Measurements from ENCODE around the gene THRAP3.

THRAP3 gene

DNA sequence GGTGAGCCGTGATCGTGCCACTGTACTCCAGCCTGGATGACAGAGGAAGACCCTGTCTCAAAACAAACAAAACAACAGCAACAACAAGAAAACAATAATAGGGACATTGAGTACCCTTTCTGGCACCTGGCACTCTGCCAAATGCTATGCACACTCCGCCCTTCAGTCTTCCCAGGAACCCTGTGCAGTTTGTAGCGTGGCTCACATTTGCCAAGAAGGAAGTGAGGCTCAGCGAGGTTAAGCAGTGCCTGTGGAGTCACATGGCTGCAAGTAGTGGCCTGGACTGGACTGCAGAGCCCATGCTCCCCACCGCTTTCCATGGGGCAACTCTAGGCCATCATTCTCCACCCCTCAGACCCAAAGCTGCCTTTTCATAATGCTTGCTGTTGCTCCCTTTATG is 104.5 kb downstream of the THRAP3 start:
- DNase-seq = no peak

- DNase-seq = no peak
Observed at GRCh38 chr1:36329817-36330216, 105.6 kb downstream of the THRAP3 start.

- no peak for DNase-seq
Observed at GRCh38 chr1:36330940-36331339, 106.7 kb downstream of the THRAP3 start.

- DNase-seq = no peak
Observed at GRCh38 chr1:36337830-36338229, 113.6 kb downstream of the THRAP3 start.

GRCh38 chr1:36339215-36339614 is 115.0 kb downstream of the THRAP3 start:
- no peak for DNase-seq

- DNase-seq = no peak
Observed at GRCh38 chr1:36339615-36340014, 115.4 kb downstream of the THRAP3 start.

DNA sequence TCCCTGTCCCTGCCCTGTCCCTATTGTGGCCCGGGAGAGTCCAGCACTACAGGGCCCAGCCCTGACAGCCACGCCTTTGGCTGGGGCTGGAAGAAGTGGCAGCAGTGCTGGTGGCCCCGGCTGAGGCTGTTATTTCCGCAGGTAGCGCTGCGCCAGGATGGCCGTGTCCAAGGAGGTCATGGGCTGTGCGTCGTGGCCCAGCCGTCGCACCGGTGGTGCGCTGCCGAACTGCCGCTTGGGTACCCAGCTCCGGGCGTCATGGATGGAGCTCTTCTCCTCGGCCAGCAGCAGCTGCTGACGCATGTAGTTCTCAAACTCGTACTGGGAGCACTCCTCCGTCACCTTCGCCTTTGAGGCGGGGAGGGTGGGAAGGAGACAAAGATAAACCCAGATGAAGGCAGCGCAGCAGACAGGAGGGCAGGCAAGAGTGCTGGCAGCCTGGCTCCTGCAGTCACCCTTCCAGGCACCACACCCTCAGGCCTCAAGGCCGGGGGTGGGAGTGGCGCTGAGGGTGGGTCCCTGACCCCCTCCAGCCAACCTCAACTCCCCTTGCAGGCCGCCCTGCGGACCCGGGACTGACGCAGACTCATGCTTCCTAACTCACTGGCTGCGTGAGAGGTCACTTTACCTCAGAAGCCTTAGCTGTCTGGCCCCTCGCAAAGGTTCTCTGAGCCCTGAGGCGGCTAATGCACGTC is 117.5 kb downstream of the THRAP3 start:
- DNase-seq = no peak

DNA sequence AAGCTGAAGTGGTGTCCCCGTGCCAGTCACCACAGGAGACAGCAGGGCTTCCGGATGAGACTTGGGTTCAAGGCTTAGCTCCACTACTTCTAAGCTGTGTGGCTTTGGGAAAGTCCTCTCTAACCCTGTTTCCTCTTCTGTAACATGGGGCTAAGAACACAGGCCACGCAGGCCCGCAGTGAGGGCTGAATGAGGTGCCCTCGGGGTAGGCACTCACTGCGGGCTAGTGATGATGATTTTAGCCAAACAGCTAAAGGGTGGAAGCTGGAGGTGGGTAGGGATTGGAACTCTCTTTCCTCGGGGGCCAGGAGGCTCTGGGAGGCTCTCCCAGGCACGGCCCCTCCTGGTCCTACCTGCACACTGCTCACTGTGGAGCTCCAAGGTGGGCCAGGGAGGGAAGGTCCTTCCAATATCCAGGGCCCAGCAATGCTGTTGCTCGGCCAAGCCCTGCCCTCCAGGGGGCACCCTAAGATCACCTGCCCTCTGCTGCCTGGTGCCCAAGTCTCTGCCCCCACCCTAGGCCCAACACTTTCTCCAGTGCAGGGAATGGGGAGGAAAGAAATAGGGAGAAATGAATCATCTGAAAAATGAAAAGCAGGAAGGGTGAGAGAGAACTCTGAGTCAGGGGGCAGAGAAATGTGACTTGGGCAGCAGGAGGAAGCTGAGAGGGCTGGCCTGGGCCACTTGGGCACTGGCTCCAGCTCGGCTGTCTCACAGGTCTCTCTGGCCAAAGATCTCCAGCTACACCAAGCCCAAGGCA is 118.4 kb downstream of the THRAP3 start:
- DNase-seq = no peak

GRCh38 chr1:36343651-36344394 is 119.6 kb downstream of the THRAP3 start:
- DNase-seq = no peak

DNA sequence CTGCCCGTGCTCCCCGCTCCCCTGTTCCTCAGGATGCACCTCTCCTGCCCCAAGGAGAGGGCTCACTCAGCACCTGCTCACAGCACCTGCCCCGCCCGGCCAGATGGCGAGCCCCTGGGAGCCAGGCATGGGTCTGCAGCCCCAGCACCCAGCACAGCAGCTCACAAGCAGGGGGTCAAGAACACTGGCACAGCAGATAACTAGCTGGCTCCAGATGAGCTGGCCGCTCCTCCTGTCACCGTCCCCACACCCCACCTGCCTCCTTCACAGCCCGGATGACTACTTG is 120.1 kb downstream of the THRAP3 start:
- no peak for DNase-seq

DNA sequence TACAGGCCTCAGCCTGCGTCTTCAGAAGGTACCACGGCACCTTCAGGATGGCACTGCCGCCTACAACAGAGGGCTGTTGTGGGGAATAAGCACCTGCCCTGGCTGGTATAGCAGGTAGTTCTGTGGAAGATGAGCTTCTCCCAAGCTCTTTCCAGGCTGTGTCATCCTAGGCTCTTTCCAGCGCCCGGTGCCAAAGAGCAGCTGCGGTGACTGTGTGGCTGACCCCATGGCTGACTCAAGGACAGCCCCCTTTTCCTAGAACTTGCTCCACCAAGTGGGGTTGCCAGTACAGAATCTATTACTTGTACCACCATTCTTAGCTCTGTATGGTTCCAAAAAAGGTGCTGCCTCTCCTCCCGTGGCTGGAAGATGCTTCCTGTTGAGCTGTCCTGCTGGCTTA is 121.1 kb downstream of the THRAP3 start:
- no peak for DNase-seq

DNA sequence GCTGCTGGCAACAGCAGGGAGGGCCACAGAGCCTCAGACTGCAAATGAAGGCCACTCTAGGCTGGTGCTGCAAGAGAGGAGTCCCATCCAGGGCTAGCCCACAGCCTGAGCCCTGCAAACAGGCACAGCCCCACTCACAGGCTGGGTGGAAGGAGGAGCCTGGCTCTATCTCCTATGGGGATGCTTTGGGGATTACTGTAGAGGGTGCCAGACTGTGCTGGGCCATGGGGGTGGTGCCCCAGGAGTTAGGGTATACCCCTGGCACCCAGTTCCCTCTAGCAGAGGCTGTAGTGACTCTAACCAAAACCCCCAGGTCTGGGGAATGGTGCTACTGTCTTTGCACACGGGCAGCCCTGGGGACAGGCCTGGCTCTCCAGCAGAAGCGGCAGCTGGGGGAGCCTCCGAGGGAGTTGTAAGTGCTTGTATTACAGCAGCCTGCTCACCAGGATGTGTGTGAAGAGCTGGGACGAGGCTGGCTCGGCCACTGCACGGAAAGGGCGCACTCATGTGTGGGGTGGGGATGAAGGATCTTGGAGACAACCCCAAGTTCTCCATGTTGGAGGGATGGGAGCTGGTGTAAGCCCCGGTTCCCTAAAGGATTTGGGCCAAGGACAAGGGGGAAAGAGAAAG is 122.6 kb downstream of the THRAP3 start:
- DNase-seq = no peak

DNA sequence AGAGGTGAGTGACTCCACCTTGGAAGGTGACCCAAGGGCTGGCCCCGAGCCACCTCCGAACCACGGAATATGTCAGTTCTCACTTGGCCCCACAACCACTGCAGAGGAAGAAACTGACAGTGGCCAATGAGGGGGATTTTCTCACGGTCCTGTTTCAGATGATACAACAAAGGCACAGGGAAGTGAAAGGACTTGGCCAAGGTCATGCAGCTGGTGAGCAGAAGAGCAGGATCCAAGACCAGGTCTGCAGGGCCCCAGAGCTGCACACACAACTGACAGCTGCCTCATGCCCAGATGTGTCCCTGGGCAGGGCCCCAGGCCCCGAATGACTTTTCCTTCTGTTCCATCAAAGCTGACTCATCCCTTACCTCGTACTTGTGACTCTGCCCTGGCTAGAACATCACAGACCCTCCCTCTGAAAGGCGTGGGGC is 125.0 kb downstream of the THRAP3 start:
- no peak for DNase-seq

- DNase-seq = no peak
Observed at GRCh38 chr1:36349839-36350238, 125.6 kb downstream of the THRAP3 start.

DNA sequence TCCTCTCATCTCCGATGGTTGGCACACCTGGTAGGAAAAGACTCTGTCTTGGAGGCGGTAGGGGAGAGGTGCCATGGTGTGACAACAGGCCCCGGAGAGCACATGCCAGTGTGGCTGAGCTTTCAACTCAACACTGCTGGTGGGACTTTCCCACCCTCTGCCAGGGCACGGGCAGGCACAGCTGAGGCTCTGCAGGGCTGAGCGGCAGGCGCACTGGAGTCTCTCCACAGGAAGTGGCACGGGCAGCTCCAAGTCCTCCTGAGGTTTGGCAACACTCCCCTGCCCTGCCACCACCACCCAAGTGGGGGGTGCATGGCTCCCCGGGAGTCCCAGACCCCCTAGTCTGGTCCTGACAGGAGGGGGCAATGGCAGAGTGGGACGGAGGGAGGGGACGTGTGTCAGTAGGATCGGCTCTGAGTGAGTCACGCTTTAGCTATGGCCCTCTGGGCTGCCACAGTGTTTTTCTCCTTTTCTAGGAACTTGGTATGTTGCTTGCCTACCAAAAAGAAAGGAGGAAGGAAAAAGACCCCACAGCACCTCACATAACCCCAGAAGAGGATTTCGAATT is 126.5 kb downstream of the THRAP3 start:
- DNase-seq = no peak

- no peak for DNase-seq
Observed at GRCh38 chr1:36351227-36351977, 127.2 kb downstream of the THRAP3 start.

- DNase-seq = no peak
Observed at GRCh38 chr1:36352125-36352909, 128.1 kb downstream of the THRAP3 start.

GRCh38 chr1:36352910-36353878 is 129.0 kb downstream of the THRAP3 start:
- DNase-seq = no peak

DNA sequence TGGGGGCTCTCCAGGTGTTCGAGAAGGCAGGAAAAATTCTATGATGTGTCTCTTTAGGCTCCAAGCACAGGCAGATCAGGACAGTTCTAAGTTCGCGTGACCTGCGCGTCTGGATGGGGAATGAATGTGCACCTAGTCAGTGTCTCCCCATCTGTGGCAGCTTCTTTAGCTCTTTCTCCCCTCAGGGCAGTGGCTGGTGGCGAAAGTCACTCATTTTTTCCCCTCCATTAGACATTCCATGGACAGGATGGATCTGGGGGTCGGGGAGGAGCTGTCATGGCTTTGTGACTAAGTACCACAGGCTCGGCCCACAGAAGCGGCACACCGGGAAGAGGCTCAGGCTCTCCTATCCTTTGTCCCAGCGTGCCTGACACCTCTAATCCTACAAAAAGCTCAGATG is 130.2 kb downstream of the THRAP3 start:
- no peak for DNase-seq
